ENCODE results near the gene PAQR8. TPM values are rescaled to one million over a fixed set of nuclear protein-coding genes. Genes with fewer than 3 reads are reported as not detected.

PAQR8 gene
- total RNA-seq, 1 donor from 2014 or later: 8.8 TPM

GRCh38 chr6:52346503-52346902 is 15.4 kb upstream of the PAQR8 start:
- Histone ChIP-seq H3K4me1 (no peaks in the 10 kb centered on the region), H3K9me3 (no peaks in the 10 kb centered on the region), H3K27me3 (no peaks in the 10 kb centered on the region), H3K36me3 (no peaks in the 10 kb centered on the region), H3K4me3 (no peak overlapping the region), H3K27ac (no peak overlapping the region)
- intact Hi-C loops (cut with DNase I): no loop called here
- DNase-seq (ENCODE audit: extremely low spot score in 2 of 2): no peak
- no peak for TF ChIP-seq POLR2A (IDR thresholded peaks at IDR 0.05)
- no peak for TF ChIP-seq POLR2AphosphoS5 (IDR thresholded peaks at IDR 0.05; ENCODE audit: insufficient read depth in 1 of 2, low read depth in 1 of 2)
- no peak for TF ChIP-seq CTCF (IDR thresholded peaks at IDR 0.05)

- peaks cover 9% of the 10 kb centered on the region for H3K4me1 ChIP-seq
- intact Hi-C loops (cut with DNase I): no loop called here
- H3K27ac ChIP-seq: no peak overlapping the region
- no peaks in the 10 kb centered on the region for H3K36me3 ChIP-seq
- TF ChIP-seq POLR2A (IDR thresholded peaks at IDR 0.05): no peak
- no peak for TF ChIP-seq POLR2AphosphoS5 (IDR thresholded peaks at IDR 0.05; ENCODE audit: insufficient read depth in 1 of 2, low read depth in 1 of 2)
- no peak for TF ChIP-seq CTCF (IDR thresholded peaks at IDR 0.05)
- no peaks in the 10 kb centered on the region for H3K27me3 ChIP-seq
- no peaks in the 10 kb centered on the region for H3K9me3 ChIP-seq
- no peak for DNase-seq (ENCODE audit: extremely low spot score in 2 of 2)
- H3K4me3 ChIP-seq: no peak overlapping the region
Measured at GRCh38 chr6:52347818-52348217, 14.1 kb upstream of the PAQR8 start.

GRCh38 chr6:52351879-52352238 is 10.1 kb upstream of the PAQR8 start:
- TF ChIP-seq POLR2AphosphoS5 (IDR thresholded peaks at IDR 0.05; ENCODE audit: insufficient read depth in 1 of 2, low read depth in 1 of 2) (no peak), CTCF (IDR thresholded peaks at IDR 0.05) (no peak), POLR2A (IDR thresholded peaks at IDR 0.05) (no peak)
- intact Hi-C loops (cut with DNase I): no loop called here
- H3K27me3 ChIP-seq: no peaks in the 10 kb centered on the region
- no peaks in the 10 kb centered on the region for H3K9me3 ChIP-seq
- H3K27ac ChIP-seq: no peak overlapping the region
- no peaks in the 10 kb centered on the region for H3K36me3 ChIP-seq
- no peak overlapping the region for H3K4me3 ChIP-seq
- H3K4me1 ChIP-seq: peaks cover 15% of the 10 kb centered on the region
- no peak for DNase-seq (ENCODE audit: extremely low spot score in 2 of 2)

GRCh38 chr6:52352239-52353018 is 9.5 kb upstream of the PAQR8 start:
- H3K9me3 ChIP-seq: no peaks in the 10 kb centered on the region
- H3K36me3 ChIP-seq: no peaks in the 10 kb centered on the region
- no peaks in the 10 kb centered on the region for H3K27me3 ChIP-seq
- H3K4me1 ChIP-seq: peaks cover 15% of the 10 kb centered on the region
- H3K27ac ChIP-seq: no peak overlapping the region
- DNase-seq (ENCODE audit: extremely low spot score in 2 of 2): no peak
- no peak overlapping the region for H3K4me3 ChIP-seq
- TF ChIP-seq POLR2AphosphoS5 (IDR thresholded peaks at IDR 0.05; ENCODE audit: insufficient read depth in 1 of 2, low read depth in 1 of 2) (peak in 1 of 2 donors; percentile 48), CTCF (IDR thresholded peaks at IDR 0.05) (no peak)
- intact Hi-C loops (cut with DNase I): no loop called here

GRCh38 chr6:52356017-52356416 is 5.9 kb upstream of the PAQR8 start:
- intact Hi-C loops (cut with DNase I): no loop called here
- no peak for DNase-seq (ENCODE audit: extremely low spot score in 2 of 2)
- no peak overlapping the region for H3K4me3 ChIP-seq

More at GRCh38 chr6:52356017-52356416, 5.9 kb upstream of the PAQR8 start:
- Histone ChIP-seq H3K27ac (no peak overlapping the region), H3K27me3 (no peaks in the 10 kb centered on the region), H3K36me3 (no peaks in the 10 kb centered on the region), H3K9me3 (no peaks in the 10 kb centered on the region), H3K4me1 (peaks cover 18% of the 10 kb centered on the region)
- TF ChIP-seq CTCF (IDR thresholded peaks at IDR 0.05) (no peak), POLR2A (IDR thresholded peaks at IDR 0.05) (no peak), POLR2AphosphoS5 (IDR thresholded peaks at IDR 0.05; ENCODE audit: insufficient read depth in 1 of 2, low read depth in 1 of 2) (no peak)
